PC-9 (cell line): ENCODE results near the gene MRPL34. TPM values are rescaled to one million over a fixed set of nuclear protein-coding genes. Genes with fewer than 3 reads are reported as not detected.

ENCODE experiments used
- BruUV-seq: library from RNA; stranded (reverse); fragments of 400-500 nt; replicated peaks from 2 replicates; lab custom pipeline; 2021; lab: Mats Ljungman, UMichigan
- CTCF ChIA-PET: fragments of 300-600 bp; sonication (Branson Sonifier 250); formaldehyde crosslinking; loops from one replicate; lab custom pipeline; 2022; ENCODE audit warnings: antibody characterized with exemption; lab: Charles Lee
- POLR2A ChIA-PET: fragments of 300-600 bp; sonication (Branson Sonifier 250); formaldehyde crosslinking; loops from one replicate; lab custom pipeline; 2022; ENCODE audit warnings: antibody characterized with exemption; ENCODE audit not compliant: unreplicated experiment; lab: Charles Lee
- DNase-seq, 2 experiments: peaks; one replicate each; pipeline versions ENCODE4 v3.0.0 to v3.0.0-alpha.2; 2015 to 2022; ENCODE audit warnings: mixed read lengths in 1 of 2
- H2AFZ ChIP-seq: fragments of 200-600 bp; sonication (generic); 2 replicates; pipeline ENCODE4 v1.8.1; 2017; ENCODE audit warnings: antibody characterized with exemption
- H3F3A ChIP-seq: fragments of 200-600 bp; sonication (generic); 2 replicates; pipeline ENCODE4 v1.8.1; 2017; ENCODE audit warnings: antibody characterized with exemption, mild to moderate bottlenecking, low read depth; ENCODE audit not compliant: insufficient read depth
- H3K27ac ChIP-seq: fragments of 200-600 bp; sonication (generic); 2 replicates; pipeline ENCODE4 v1.6.1; 2016; ENCODE audit warnings: mixed run types
- H3K27me3 ChIP-seq: fragments of 200-600 bp; sonication (generic); 2 replicates; pipeline ENCODE4 v1.6.1; 2016; ENCODE audit warnings: low read depth, mixed run types; ENCODE audit not compliant: insufficient read depth
- H3K36me3 ChIP-seq: fragments of 200-600 bp; sonication (generic); 2 replicates; pipeline ENCODE4 v1.6.1; 2016; ENCODE audit warnings: low read depth, mixed run types
- H3K4me1 ChIP-seq: fragments of 200-600 bp; sonication (generic); replicated peaks from 2 replicates; pipeline ENCODE4 v1.6.1; 2016; ENCODE audit warnings: mixed run types; ENCODE audit not compliant: insufficient read depth
- H3K4me2 ChIP-seq: fragments of 200-600 bp; sonication (generic); 2 replicates; pipeline ENCODE4 v1.6.1; 2017; ENCODE audit warnings: mixed run types
- H3K4me3 ChIP-seq: fragments of 200-600 bp; sonication (generic); 2 replicates; pipeline ENCODE4 v1.6.1; 2016; ENCODE audit warnings: mixed run types
- H3K79me2 ChIP-seq: fragments of 200-600 bp; sonication (generic); 2 replicates; pipeline ENCODE4 v1.6.1; 2017; ENCODE audit warnings: low read depth, mixed run types
- H3K9me2 ChIP-seq: fragments of 200-600 bp; sonication (generic); 2 replicates; pipeline ENCODE4 v1.8.1; 2017; ENCODE audit warnings: mild to moderate bottlenecking; ENCODE audit not compliant: insufficient read depth
- H3K9me3 ChIP-seq: fragments of 200-600 bp; sonication (generic); 2 replicates; pipeline ENCODE4 v1.8.1; 2016; ENCODE audit warnings: low read depth; ENCODE audit not compliant: insufficient read depth
- H4K20me1 ChIP-seq: fragments of 200-600 bp; sonication (generic); 2 replicates; pipeline ENCODE4 v1.8.1; 2017; ENCODE audit not compliant: insufficient read depth
- CTCF ChIP-seq: fragments of 200-600 bp; sonication (generic); conservative IDR thresholded peaks from 2 replicates; pipeline ENCODE4 v1.6.1; 2017; ENCODE audit warnings: mixed run types, antibody characterized with exemption, mild to moderate bottlenecking, moderate library complexity
- EZH2 ChIP-seq: fragments of 200-600 bp; sonication (generic); IDR thresholded peaks from 2 replicates; pipeline ENCODE4 v1.8.0; 2017; ENCODE audit warnings: antibody characterized with exemption, low read depth
- intact Hi-C: fragments of 100-400 bp; cut with micrococcal nuclease; formaldehyde crosslinking; loops from one replicate; pipeline ENCODE4 v1.10.0; 2022; ENCODE audit not compliant: unreplicated experiment
- total RNA-seq: library from RNA; stranded (reverse); gene quantifications from 2 replicates; pipeline ENCODE4 v1.2.3, GENCODE V29; 2021

MRPL34 gene
- total RNA-seq, 1 experiment from 2014 or later = 64.8 TPM

DNA sequence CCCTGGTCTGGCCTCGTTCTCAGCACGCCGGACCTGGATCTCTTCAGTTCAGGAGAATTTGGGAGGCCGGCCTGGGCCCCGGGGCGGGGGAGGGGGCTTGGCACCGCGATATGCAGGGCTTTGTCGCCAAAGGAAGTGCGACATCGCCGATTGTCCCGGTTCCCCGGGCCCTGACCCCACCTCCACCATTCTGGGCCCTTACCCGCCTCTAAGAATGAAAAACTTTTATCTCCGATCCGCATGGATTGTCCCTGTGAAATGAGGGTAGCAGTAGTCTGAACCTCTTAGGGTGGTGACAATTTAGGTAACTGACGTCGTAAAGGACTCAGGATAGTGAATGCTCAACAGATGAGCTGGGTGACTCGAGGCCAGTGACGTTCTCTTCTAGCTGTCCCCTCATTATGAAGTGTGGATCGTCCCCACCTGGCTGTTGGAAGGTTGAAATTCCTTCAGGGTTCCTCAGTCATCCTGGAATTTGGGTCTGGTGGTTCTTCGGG lies 4.3 kb downstream of the MRPL34 start:
- no peak for DNase-seq
- H3K27ac ChIP-seq = peak overlapping the region; percentile 51
- H3K4me1 ChIP-seq = peaks cover 44% of the 10 kb centered on the region
- peak overlapping the region; percentile 85 for H3K4me2 ChIP-seq
- no TSS peak for BruUV-seq
- intact Hi-C loops = loop anchor here (1.0 to 10.0 kb wide), 3 partner anchors 27 to 622 kb away; partner anchors contain the start of genes CCDC124, GTPBP3 and NWD1
- H3K9me3 ChIP-seq = no peaks in the 10 kb centered on the region
- H3K36me3 ChIP-seq = 0 out of 2 replicates have a peak, but pooled peaks cover 15% of the 10 kb centered on the region
- H3K79me2 ChIP-seq = peaks cover 75% of the 10 kb centered on the region
- CTCF ChIA-PET = interaction anchor here (0.6 to 1.0 kb wide), 2 partner anchors 41 to 109 kb away, joined by 7 to 11 read pairs; partner anchors contain the start of gene MVB12A
- peaks cover 39% of the 10 kb centered on the region for H3F3A ChIP-seq
- no peaks in the 10 kb centered on the region for H3K27me3 ChIP-seq
- POLR2A ChIA-PET = interaction anchor here (0.8 kb wide), 1 partner anchor 110 kb away, joined by 4 read pairs; no protein-coding TSS in a partner anchor
- peaks cover 12% of the 10 kb centered on the region for H4K20me1 ChIP-seq
- no peaks in the 10 kb centered on the region for H3K9me2 ChIP-seq
- TF ChIP-seq EZH2 (no peak), CTCF (no peak)
- peak overlapping the region; percentile 53; the same call in 1 of the 2 replicates for H2AFZ ChIP-seq
- peak overlapping the region; percentile 72 for H3K4me3 ChIP-seq

- peaks cover 50% of the 10 kb centered on the region for H3F3A ChIP-seq
- peak; percentile 78 to 90 for DNase-seq
- peaks cover 39% of the 10 kb centered on the region for H3K4me1 ChIP-seq
- H4K20me1 ChIP-seq = peaks cover 12% of the 10 kb centered on the region
- H3K27me3 ChIP-seq = no peaks in the 10 kb centered on the region
- ChIA-PET POLR2A (interaction anchor here (0.6 to 0.8 kb wide), 3 partner anchors 75 to 549 kb away, joined by 4 to 9 read pairs (median 4); no protein-coding TSS in a partner anchor), CTCF (interaction anchor here (1.7 kb wide), 1 partner anchor 19 kb away, joined by 8 read pairs; no protein-coding TSS in a partner anchor)
- H3K4me2 ChIP-seq = peak overlapping the region; percentile 85
- peak overlapping the region; percentile 65 for H3K27ac ChIP-seq
- no peak overlapping the region for H2AFZ ChIP-seq
- H3K9me3 ChIP-seq = no peaks in the 10 kb centered on the region
- no peak for TF ChIP-seq CTCF
- TF ChIP-seq EZH2 = no peak
- peaks cover 69% of the 10 kb centered on the region for H3K79me2 ChIP-seq
- H3K36me3 ChIP-seq = peaks cover 21% of the 10 kb centered on the region
- intact Hi-C loops = no loop called here
- no peaks in the 10 kb centered on the region for H3K9me2 ChIP-seq
- peak overlapping the region; percentile 46; the same call in 1 of the 2 replicates for H3K4me3 ChIP-seq
- no TSS peak for BruUV-seq
These were observed 6.0 kb downstream of the MRPL34 start for GRCh38 chr19:17311455-17312188.
